GM18499 (cell line): ENCODE measurements around the gene CELSR2.
"Not testable (repeated sequence)": the region's sequence is repeated elsewhere in the genome, so short reads cannot be mapped to it uniquely, and the experiment has no call there.

Source experiments
- ATAC-seq: cut with Tn5 transposase; IDR thresholded peaks from one replicate; pipeline ENCODE4 v1.9.1; 2021; ENCODE audit warnings: moderate number of reproducible peaks; ENCODE audit not compliant: insufficient read depth, unreplicated experiment

Gene CELSR2, protein sequence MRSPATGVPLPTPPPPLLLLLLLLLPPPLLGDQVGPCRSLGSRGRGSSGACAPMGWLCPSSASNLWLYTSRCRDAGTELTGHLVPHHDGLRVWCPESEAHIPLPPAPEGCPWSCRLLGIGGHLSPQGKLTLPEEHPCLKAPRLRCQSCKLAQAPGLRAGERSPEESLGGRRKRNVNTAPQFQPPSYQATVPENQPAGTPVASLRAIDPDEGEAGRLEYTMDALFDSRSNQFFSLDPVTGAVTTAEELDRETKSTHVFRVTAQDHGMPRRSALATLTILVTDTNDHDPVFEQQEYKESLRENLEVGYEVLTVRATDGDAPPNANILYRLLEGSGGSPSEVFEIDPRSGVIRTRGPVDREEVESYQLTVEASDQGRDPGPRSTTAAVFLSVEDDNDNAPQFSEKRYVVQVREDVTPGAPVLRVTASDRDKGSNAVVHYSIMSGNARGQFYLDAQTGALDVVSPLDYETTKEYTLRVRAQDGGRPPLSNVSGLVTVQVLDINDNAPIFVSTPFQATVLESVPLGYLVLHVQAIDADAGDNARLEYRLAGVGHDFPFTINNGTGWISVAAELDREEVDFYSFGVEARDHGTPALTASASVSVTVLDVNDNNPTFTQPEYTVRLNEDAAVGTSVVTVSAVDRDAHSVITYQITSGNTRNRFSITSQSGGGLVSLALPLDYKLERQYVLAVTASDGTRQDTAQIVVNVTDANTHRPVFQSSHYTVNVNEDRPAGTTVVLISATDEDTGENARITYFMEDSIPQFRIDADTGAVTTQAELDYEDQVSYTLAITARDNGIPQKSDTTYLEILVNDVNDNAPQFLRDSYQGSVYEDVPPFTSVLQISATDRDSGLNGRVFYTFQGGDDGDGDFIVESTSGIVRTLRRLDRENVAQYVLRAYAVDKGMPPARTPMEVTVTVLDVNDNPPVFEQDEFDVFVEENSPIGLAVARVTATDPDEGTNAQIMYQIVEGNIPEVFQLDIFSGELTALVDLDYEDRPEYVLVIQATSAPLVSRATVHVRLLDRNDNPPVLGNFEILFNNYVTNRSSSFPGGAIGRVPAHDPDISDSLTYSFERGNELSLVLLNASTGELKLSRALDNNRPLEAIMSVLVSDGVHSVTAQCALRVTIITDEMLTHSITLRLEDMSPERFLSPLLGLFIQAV (N-terminal part only)

GRCh38 chr1:109248797-109249629 lies at the start of gene CELSR2:
TSS of gene CELSR2 (plus strand) at chr1:109249539. CDS start at chr1:109250080, 541 bp downstream.
- no peak for ATAC-seq

GRCh38 chr1:109199710-109200109 lies 49.6 kb upstream of the CELSR2 start:
- ATAC-seq: no peak

- no peak for ATAC-seq
Measured at GRCh38 chr1:109201123-109201703, 48.1 kb upstream of the CELSR2 start.

- ATAC-seq: no peak
Measured at GRCh38 chr1:109204484-109204883, 44.9 kb upstream of the CELSR2 start.

DNA sequence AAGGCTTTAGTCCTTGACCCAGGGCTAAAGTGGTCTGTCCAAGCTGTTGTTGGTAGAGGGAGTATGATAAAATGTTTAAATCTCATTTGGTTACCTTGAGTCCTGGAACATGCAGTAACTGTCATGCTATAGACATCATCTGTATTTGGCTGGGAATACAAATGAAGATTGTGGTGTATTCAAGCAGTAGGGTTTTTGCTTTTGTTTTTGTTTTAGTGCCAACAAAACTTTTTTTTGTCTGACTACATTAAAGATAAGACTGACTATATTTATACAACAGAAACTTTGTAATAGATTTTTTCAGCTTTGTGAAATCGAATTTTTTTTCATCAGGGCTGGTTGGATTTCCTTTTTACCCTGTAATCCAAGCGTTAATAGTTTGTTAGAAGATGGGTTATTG lies 43.0 kb upstream of the CELSR2 start:
- ATAC-seq: no peak

DNA sequence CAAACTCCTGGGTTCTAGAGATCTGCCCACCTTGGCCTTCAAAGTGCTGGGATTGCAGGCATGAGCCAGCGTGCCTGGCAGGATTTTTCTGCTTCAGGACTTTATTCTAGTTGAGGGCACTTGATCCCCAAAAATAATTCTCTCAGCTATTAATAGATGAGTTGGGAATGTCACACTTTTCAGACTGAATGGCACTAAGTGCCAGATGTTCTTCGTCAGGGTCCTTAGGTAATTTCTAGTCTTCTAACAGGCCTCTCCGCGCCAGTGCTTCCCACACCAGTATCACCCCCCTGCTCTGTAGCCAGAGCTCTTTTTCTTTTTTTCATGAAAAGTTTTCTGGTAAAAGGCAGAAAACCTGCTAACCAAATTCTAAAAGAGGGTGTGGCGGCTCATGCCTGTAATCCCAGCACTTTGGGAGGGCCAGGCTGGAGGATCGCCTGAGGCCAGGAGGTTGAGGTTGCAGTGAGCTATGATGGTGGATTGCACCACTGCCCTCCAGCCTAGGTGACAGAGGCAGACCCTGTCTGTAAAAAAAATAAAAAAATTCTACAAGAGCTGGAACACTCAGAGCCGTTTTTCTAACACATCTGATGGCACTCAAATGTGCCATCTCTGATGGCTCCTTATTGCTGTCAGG lies 41.8 kb upstream of the CELSR2 start:
- no peak for ATAC-seq

- no peak for ATAC-seq
Measured at GRCh38 chr1:109208394-109208793, 40.9 kb upstream of the CELSR2 start.

DNA sequence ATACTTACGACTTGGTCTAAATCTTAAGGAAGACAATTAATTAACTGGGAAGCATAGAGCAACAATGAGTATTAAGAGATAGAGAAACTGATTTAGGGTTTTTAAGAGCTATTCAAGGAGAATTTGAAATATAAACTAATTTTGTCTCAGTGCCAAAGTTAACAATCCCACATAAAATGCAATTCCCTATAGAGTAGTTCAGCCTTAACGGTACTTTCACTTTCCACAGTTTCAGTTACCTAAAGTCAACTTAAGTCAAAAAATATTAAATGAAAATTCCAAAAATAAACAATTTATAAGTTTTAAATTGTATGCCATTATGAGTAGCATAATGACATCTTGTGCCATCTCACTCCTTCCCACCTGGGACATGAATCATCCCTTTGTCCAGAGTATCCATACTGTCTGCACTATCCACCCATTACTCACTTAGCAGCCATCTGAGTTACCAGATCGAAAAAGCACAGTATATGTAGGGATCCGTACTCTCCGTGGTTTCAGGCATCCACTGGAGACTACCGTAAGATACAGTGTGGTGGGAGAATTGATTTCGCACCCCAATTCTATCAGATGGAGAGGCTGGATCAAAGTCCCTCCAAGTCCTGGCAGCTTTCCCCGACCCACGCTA lies 40.4 kb upstream of the CELSR2 start:
- no peak for ATAC-seq

GRCh38 chr1:109210058-109210457 lies 39.3 kb upstream of the CELSR2 start:
- no peak for ATAC-seq

DNA sequence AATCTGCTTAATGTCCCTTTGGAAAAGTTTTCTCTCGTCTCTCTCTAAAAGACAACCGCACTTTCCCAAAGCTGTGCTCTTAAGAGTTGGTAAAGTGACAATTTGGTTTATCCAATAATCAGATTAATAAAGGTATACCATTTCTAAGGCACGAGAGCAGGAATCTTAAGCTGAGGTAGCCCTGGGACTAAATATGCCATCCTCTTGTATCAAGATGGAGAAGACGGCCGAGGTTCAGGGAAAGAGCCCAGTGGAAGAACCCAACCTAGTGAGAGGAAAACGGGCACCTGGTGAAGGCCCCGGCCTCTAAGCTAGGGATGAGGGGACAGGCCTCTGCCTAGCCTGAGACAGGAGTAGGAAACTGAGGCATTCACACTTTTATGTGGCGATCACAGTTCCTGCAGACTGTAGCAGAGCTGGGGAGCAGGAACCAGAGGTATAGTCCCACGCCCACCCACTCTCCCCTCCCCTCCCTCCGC lies 36.0 kb upstream of the CELSR2 start:
- no peak for ATAC-seq

DNA sequence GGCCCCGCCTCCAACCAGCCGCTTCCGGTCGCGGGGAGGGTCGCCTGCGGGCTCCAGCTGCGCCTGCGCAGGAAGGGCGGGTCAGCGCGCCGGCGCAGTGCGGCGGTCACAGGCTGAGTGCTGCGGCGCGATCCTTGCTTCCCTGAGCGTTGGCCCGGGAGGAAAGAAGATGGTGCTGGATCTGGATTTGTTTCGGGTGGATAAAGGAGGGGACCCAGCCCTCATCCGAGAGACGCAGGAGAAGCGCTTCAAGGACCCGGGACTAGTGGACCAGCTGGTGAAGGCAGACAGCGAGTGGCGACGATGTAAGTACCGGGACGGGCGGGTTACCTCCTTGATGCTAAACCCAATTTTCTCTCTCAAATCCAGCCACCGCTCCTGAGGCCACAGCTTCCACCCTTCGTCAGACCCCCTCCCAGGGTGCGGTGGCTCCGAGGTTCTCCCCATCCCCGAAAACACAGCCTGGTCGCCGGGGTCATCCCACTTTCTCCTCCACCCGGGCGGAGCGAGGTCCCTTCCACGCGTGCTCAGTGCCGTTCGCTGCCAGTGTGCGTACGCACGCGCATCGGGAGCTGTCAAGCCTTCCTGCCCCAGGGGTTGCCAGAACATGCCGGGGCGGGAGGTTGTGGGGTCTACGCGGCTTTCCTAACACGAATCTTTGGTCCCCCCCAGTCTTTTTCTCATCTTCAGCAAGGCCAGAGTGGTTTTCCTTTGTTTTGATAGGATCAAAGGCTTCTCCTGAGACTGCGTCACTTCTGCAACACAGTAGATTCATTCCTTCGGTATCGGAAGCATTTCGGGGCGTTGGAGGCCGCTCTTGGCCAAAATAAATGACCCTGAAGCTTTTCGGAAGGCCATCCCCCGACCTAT lies 35.3 kb upstream of the CELSR2 start, which contains the start of gene SARS1:
Gene SARS1, plus strand, starts transcription at position 95 of the 870 bp plus-strand sequence. Its CDS starts 75 bp downstream, at position 170.
- peak; percentile 49 for ATAC-seq

DNA sequence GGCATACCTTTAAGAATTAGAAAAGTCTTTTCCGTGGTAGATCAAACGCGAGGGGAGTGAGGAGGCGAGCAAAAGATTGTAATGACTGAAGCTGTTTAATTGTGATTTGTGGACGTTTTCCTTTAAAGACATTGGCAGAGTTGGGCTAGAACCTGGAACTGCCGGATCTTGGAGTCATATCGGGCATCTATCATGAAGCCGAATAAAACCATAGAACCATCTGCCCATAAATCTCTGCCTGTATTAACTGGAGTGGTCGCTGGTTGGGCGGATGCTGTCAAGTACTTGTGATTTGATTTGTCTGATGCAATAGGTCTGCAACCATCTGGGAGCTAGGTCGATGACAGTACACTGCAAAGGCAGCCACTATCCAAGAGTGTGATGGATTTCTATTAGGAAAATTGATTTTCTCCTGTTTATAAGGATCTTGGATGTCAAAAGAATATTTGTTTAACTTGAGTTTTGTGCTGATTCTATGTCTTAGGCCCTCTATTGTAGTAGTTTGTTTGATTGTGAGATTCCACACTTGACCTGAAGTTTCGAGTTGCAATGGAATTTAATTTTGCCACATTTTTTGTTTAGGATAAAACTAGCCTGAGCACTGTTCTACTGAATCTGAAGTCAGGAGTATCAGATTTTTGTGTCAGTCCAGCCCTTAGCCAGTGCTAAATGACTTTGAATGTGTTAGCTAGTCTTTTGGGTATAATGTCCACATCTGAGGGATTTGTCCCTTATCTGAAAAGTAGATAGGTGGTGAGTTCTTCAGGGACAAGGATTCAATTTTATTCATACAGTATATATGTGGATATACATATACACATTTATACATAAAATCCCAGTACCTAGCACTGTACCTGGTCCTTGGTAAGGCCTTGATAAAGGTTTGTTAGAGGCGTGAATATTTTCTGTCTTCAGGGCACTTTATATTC lies 34.4 kb upstream of the CELSR2 start:
- ATAC-seq: no peak

GRCh38 chr1:109216662-109217061 lies 32.7 kb upstream of the CELSR2 start:
- ATAC-seq: no peak

DNA sequence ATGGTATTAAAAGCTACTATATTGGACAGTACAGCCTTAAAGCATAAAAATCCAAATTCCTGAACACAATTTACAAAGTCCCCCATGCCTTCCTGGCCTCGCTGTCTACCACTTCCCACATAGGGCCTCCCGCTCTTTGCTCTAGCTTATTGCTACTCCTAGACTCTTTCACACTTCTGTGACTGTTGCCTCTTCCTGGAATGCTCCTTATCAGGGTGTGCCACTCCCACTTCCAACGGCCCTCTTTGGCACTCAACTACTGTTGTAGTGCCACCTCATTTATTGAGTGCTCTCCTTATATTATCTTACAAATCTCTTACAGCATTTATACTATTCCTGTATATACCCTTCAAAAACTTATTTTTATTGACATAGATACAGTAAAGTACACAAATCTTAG lies 30.8 kb upstream of the CELSR2 start:
- no peak for ATAC-seq

- ATAC-seq: not testable (repeated sequence)
Measured at GRCh38 chr1:109221201-109221600, 28.1 kb upstream of the CELSR2 start.

DNA sequence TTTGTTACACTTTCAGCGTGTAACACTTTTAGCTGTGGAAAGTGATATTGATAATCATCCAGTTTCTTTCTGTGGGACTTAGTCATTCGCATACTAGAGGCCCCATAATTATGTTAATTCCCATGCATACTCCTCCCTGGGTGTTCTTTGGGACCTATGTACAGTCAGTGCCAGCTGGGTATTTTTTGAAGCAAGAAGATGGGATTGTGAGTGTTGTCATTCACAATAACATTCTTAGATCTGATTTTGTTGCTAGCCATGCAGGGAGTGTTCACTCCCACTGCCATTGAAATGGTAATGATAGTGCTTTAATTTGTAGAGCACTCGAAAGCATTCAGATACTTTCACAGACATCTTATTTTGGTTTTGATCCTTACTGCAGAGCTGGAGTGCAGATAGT lies 24.0 kb upstream of the CELSR2 start:
- ATAC-seq: no peak
